Activated CD4-positive, alpha-beta T cell treated with anti-CD3 and anti-CD28 coated beads for 48 hours (primary cell): ENCODE results near the gene TBC1D22B.
A peak's percentile ranks its signal among the peaks of the same experiment; 100 is the strongest.
"Not testable (repeated sequence)": the region's sequence is repeated elsewhere in the genome, so short reads cannot be mapped to it uniquely, and the experiment has no call there.

Experiments
- DNase-seq: peaks from one replicate; pipeline ENCODE4 v3.0.0-alpha.2; 2020

TBC1D22B gene

GRCh38 chr6:37324131-37325033 is 66.8 kb downstream of the TBC1D22B start:
- DNase-seq, result peak; percentile 51

- not testable (repeated sequence) for DNase-seq
These were observed 72.8 kb downstream of the TBC1D22B start for GRCh38 chr6:37330345-37330744.

GRCh38 chr6:37331047-37331446 is 73.5 kb downstream of the TBC1D22B start:
- DNase-seq, result no peak

- no peak for DNase-seq
These were observed 75.3 kb downstream of the TBC1D22B start for GRCh38 chr6:37332894-37333293.

- DNase-seq, result no peak
These were observed 76.5 kb downstream of the TBC1D22B start for GRCh38 chr6:37334047-37334446.

- DNase-seq, result not testable (repeated sequence)
These were observed 80.7 kb downstream of the TBC1D22B start for GRCh38 chr6:37338317-37338716.

GRCh38 chr6:37338745-37339255 is 81.2 kb downstream of the TBC1D22B start:
- DNase-seq, result no peak

GRCh38 chr6:37339741-37340638 is 82.4 kb downstream of the TBC1D22B start:
- DNase-seq, result no peak

GRCh38 chr6:37340639-37340943 is 83.0 kb downstream of the TBC1D22B start:
- DNase-seq, result no peak

GRCh38 chr6:37343248-37343647 is 85.7 kb downstream of the TBC1D22B start:
- no peak for DNase-seq

GRCh38 chr6:37344308-37344707 is 86.7 kb downstream of the TBC1D22B start:
- DNase-seq, result no peak

GRCh38 chr6:37345804-37346203 is 88.2 kb downstream of the TBC1D22B start:
- DNase-seq, result not testable (repeated sequence)

GRCh38 chr6:37347177-37347576 is 89.6 kb downstream of the TBC1D22B start:
- no peak for DNase-seq

- no peak for DNase-seq
These were observed 90.1 kb downstream of the TBC1D22B start for GRCh38 chr6:37347670-37348111.

- no peak for DNase-seq
These were observed 93.5 kb downstream of the TBC1D22B start for GRCh38 chr6:37351027-37351426.

- DNase-seq, result no peak
These were observed 94.8 kb downstream of the TBC1D22B start for GRCh38 chr6:37352384-37352783.

- peak; percentile 95 for DNase-seq
These were observed 96.4 kb downstream of the TBC1D22B start, which contains the start of gene RNF8 for GRCh38 chr6:37353761-37354525. Gene RNF8, plus strand, starts transcription at chr6:37353983. Its CDS starts 182 bp downstream, at chr6:37354165.

- peak; percentile 48 for DNase-seq
These were observed 97.2 kb downstream of the TBC1D22B start for GRCh38 chr6:37354526-37355384.

- DNase-seq, result no peak
These were observed 99.7 kb downstream of the TBC1D22B start for GRCh38 chr6:37357288-37357687.

- no peak for DNase-seq
These were observed 100.3 kb downstream of the TBC1D22B start for GRCh38 chr6:37357860-37358259.

- no peak for DNase-seq
These were observed 101.5 kb downstream of the TBC1D22B start for GRCh38 chr6:37359039-37359438.
